NCI-H2196 (cell line): Measurements from ENCODE around the gene ASPSCR1.

Experiments
- DNase-seq: peaks from one replicate; lab custom pipeline; 2025; ENCODE audit not compliant: unreplicated experiment; lab: John Stamatoyannopoulos, UW

Gene ASPSCR1, protein sequence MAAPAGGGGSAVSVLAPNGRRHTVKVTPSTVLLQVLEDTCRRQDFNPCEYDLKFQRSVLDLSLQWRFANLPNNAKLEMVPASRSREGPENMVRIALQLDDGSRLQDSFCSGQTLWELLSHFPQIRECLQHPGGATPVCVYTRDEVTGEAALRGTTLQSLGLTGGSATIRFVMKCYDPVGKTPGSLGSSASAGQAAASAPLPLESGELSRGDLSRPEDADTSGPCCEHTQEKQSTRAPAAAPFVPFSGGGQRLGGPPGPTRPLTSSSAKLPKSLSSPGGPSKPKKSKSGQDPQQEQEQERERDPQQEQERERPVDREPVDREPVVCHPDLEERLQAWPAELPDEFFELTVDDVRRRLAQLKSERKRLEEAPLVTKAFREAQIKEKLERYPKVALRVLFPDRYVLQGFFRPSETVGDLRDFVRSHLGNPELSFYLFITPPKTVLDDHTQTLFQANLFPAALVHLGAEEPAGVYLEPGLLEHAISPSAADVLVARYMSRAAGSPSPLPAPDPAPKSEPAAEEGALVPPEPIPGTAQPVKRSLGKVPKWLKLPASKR

DNA sequence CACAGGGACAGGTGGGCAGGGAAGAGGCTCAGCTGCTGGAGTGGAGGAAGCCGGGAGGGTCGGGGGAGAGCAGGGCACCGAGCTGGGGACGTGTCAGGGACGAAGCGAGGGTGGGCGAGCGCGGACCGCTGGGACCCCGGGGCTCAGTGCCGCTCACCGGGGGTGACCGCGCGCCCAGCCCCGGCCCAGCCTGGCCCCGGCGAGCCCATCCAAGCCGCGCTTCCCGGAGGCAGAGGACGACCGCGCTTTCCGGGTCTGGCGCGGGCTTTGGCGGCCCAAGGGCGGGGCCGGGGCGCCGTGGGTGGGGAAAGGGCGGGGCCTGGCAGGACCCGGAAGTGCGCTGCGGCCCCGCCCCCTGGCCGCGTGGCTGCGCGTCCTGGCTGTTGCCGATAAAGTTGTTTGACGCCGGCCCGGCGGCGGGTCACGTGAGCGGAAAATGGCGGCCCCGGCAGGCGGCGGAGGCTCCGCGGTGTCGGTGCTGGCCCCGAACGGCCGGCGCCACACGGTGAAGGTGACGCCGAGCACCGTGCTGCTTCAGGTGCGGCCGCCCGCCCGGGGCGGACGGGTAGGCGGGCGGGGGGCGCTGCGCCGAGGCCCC lies at the start of gene ASPSCR1:
ASPSCR1 (plus strand) TSS at position 419 of the 598 bp plus-strand sequence; CDS start at position 437, 18 bp downstream.
- peak; percentile 97 for DNase-seq

GRCh38 chr17:81927653-81928543 lies 49.5 kb upstream of the ASPSCR1 start, which contains the start of gene MAFG:
TSS of gene MAFG (minus strand) at chr17:81927735. CDS start at chr17:81923185, 4,550 bp downstream.
- peak; percentile 99 for DNase-seq

GRCh38 chr17:81928544-81929252 lies 48.7 kb upstream of the ASPSCR1 start:
- no peak for DNase-seq

DNA sequence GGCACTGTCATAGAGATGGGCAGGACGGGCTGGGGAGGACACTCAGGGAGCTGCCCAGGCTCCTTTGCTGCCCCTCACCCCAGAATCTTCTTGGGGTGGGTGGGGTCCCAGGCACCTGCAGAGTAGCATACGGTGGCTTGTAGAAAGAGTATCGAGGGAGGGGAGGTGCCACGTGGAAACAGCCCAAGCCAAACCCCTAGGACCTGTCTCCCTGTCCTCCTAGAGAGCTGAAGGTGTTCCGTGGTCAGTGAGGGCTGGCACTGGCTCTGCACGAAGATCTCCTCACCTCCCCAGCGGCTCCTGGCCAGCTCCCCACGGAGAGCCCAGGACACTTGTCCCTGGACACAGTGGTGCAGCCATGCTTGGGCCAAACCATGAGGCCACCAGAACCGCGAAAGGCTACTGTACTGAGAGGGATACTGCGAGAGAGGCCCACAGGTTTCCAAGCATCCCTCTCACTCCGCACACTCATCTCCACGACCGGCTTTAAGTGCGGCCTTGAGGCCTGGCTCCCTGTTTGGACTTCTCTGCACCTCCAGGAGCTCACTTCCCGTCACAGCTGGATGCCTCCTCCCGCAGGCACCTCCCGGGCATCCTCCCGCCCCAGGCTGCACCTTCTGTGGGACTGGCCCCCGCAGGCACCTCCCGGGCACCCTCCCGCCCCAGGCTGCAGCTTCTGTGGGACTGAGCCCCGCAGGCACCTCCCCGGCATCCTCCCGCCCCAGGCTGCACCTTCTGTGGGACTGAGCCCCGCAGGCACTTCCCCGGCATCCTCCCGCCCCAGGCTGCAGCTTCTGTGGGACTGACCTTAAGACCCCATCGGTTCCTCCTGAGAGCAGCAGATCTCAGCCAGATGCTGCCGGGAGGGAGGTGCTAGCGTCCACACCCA lies 47.9 kb upstream of the ASPSCR1 start:
- DNase-seq, result no peak

DNA sequence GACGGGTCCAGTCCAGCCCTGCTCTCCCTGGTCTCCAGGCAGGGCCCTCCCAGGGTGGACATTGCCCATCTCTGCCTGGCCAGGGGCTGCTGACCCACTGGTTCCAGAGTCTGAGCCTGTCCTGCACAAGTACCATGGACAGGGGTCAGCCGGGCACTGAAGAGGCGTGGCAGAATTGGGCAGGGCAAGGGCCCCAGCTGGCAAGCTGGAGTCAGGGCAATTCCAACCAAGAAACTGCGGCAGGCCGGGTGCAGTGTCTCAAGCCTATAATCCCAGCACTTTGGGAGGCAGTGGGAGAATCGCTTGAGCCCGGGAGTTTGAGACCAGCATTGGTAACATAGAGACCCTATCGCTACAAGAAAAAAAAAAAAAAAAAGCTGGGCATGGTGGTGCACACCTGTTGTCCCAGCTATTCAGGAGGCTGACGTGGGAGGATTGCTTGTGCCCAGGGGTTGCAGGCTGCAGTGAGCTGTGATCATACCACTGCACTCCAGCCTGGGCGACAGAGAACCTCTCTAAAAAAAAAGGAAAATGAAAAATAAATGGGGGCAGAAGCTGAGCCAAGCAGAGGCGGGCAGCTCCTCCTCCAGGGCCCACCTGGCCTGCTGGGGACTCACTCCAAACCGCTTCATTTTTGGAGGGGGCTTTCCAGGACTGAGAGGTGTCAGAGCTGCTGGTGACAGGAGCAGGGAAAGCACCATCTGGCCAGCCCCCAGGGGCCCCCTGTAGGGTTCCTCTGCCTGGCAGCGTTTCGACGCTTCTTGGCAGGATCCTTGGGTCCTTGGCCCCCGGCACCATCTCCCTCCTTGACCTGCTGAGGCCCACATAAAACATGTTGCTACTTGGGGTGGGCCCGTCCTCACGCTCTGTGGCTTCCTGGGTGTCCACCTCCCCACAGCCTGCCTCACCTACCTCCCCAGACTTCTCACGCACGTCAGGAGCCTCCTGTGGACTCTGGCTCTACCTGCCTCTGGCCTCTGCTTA lies 47.0 kb upstream of the ASPSCR1 start:
- DNase-seq, result no peak

DNA sequence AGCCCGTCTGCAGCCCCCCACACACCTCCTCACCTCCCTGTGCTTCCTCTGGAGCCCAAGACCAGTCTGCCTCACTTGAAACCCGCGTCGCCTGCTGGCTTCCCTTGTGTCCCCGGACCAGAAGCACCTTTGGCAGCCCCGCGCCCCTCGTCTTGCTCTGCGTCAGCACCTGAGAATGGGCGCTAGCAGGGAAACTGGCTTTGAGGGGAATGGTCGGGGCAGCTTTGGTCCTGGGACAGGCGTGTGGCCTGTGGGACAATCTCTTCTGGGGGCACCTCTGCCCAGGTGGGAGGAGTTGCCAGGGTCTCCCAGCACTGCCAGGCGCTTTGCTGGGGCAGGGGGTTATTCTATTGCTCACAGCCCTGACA lies 46.3 kb upstream of the ASPSCR1 start:
- DNase-seq, result no peak

DNA sequence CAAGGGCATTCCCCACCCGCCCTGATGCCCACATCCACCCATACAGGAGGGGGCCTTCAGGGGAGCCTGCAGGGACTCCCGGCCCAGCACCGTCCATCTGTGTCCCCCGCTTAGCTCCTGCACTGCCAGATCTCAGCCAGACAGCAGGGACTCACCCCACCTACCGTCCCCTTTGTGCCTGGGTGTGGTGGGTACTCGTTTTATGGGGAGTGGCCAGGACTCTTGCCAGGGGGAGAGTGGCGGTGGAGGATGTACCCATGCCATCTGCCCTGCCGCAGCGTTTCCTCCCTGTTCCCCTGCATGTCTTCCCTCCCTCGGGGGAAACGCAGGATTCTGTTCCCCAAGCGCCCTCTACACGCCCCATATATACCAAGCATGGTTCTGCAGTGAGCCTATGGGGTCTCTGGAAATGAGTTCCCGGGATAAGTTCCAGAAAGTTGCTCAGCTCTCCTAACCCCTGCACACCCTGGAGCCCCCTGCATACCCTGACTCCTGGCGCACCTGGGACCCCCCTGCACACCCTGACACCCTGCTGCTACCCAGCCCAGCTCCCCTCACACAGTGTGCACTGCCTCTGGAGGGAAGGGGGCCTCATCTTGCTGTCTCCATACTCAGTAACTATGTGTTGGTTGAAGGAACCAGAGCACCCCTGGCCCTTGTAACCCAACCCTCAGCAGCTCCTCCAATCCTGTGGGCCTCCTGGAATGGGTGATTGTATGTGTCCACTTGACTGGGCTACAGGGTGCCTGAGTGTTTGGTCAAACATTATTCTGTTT lies 45.7 kb upstream of the ASPSCR1 start:
- DNase-seq, result no peak

- no peak for DNase-seq
These were observed 45.0 kb upstream of the ASPSCR1 start for GRCh38 chr17:81932333-81932983.

GRCh38 chr17:81933178-81933699 lies 44.2 kb upstream of the ASPSCR1 start:
- DNase-seq, result no peak

GRCh38 chr17:81934098-81934757 lies 43.2 kb upstream of the ASPSCR1 start:
- DNase-seq, result no peak

- no peak for DNase-seq
These were observed 42.4 kb upstream of the ASPSCR1 start for GRCh38 chr17:81934850-81935708.

DNA sequence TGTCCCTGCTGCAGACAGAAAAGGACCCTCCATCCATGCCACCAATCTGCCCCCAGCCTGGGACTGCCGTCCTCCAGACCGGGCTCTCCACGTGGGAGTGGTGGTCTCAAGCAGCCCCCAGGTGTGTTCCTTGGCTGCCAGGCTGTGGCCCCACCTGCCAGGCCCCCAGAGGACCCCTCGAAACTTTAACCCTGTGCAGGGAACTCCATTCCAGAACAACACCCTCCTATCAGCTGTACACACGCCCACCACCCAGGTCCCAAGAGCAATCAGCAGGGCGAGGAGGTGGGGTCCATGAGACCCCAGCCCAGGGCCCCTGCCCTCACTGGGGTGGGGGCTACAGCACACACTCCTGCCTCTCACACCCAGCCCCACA lies 41.7 kb upstream of the ASPSCR1 start:
- no peak for DNase-seq

- no peak for DNase-seq
These were observed 38.2 kb upstream of the ASPSCR1 start for GRCh38 chr17:81939218-81939617.

- no peak for DNase-seq
These were observed 37.5 kb upstream of the ASPSCR1 start for GRCh38 chr17:81939881-81940385.
